Body of pancreas (tissue), 4 donors: ENCODE results near the gene LCT. TPM values are rescaled to one million over a fixed set of nuclear protein-coding genes. Genes with fewer than 3 reads are reported as not detected.

Experiments
- ATAC-seq: fragments of 150-250 bp; one replicate; pipeline ENCODE4 v1.9.1; 2016
- DNase-seq, 4 donors: peaks; one replicate each; pipeline ENCODE4 v3.0.0-alpha.2; 2019
- H3K27ac ChIP-seq, 4 donors: fragments of 200-600 bp; sonication (generic); 1 replicate in 3 of 4; 2 replicates in 1 of 4; pipeline versions ENCODE4 v1.5.1 to v1.6.1; 2016 to 2019; ENCODE audit warnings: mild to moderate bottlenecking in 1 of 4, mixed read lengths in 1 of 4, moderate library complexity in 1 of 4
- H3K27me3 ChIP-seq, 2 donors: fragments of 200-600 bp; sonication (generic); one replicate each; pipeline ENCODE4 v1.6.0; 2016; ENCODE audit warnings: mild to moderate bottlenecking in 1 of 2
- H3K36me3 ChIP-seq, 2 donors: fragments of 200-600 bp; sonication (generic); replicated peaks in 1 of 2; 2 replicates each; pipeline ENCODE4 v1.5.1; 2016; ENCODE audit warnings: low read depth in 2 of 2; ENCODE audit not compliant: insufficient read depth in 1 of 2
- H3K4me1 ChIP-seq: fragments of 200-600 bp; sonication (generic); one replicate; pipeline ENCODE4 v1.6.0; 2016
- H3K4me3 ChIP-seq, 2 donors: fragments of 200-600 bp; sonication (generic); 1 replicate in 1 of 2; 2 replicates in 1 of 2; pipeline ENCODE4 v1.5.1; 2016 to 2019
- H3K9me3 ChIP-seq, 3 donors: fragments of 200-600 bp; sonication (generic); 1 replicate in 2 of 3; 2 replicates in 1 of 3; pipeline ENCODE4 v1.5.1; 2016
- CTCF ChIP-seq, 7 experiments: fragments of 450-650 bp in 4 of 7; fragments of 200-600 bp in 3 of 7; sonication (generic) in 3 of 7; IDR thresholded peaks; one replicate each; pipeline ENCODE4 v1.5.1; 2016 to 2019; ENCODE audit warnings: antibody characterized with exemption in 7 of 7
- POLR2A ChIP-seq, 3 donors: fragments of 450-650 bp; IDR thresholded peaks; one replicate each; pipeline ENCODE4 v1.6.1; 2016; ENCODE audit warnings: antibody characterized with exemption in 3 of 3, mild to moderate bottlenecking in 2 of 3
- WGBS, 2 donors: methylation state at CpG; one replicate each; pipeline ENCODE4 v1.1.5; 2017; 5-methylcytosine and 5-hydroxymethylcytosine counted together
- intact Hi-C: fragments of 100-400 bp; cut with DNase I; formaldehyde crosslinking; loops from one replicate; pipeline ENCODE4 v1.15.1; 2023
- total RNA-seq, 2 donors: library from RNA; depleted of rRNA; stranded (reverse); fragments of >200 nt; gene quantifications; one replicate each; pipeline ENCODE4 v1.1.0, GENCODE V29; 2016

LCT gene
- total RNA-seq, 2 donors from 2014 or later = not detected

- no peak overlapping the region for H3K27ac ChIP-seq
- no peak overlapping the region for H3K4me3 ChIP-seq
- DNase-seq (no peak), ATAC-seq (no peak)
- peaks cover 25 to 49% of the 10 kb centered on the region in 2 donors for H3K36me3 ChIP-seq
- intact Hi-C loops = no loop called here
- no peaks in the 10 kb centered on the region for H3K27me3 ChIP-seq
- no peak for TF ChIP-seq CTCF (IDR thresholded peaks at IDR 0.05)
- H3K9me3 ChIP-seq = no peaks in the 10 kb centered on the region
- no peaks in the 10 kb centered on the region for H3K4me1 ChIP-seq
- 70 to 75% methylated on average over 2 of the region's 2 CpGs for WGBS, 2 donors
These were observed 54.8 kb downstream of the LCT start for GRCh38 chr2:135782231-135782630.

- intact Hi-C loops = no loop called here
- TF ChIP-seq POLR2A (IDR thresholded peaks at IDR 0.05) = no peak
- TF ChIP-seq CTCF (IDR thresholded peaks at IDR 0.05) = no peak
- no peaks in the 10 kb centered on the region for H3K27me3 ChIP-seq
- no peak overlapping the region for H3K27ac ChIP-seq
- DNase-seq = no peak
- WGBS, 2 donors = 95 to 98% methylated on average over 7 of the region's 7 CpGs
- no peak for ATAC-seq
- H3K4me3 ChIP-seq = no peak overlapping the region
- H3K36me3 ChIP-seq = peaks cover 21 to 58% of the 10 kb centered on the region in 2 donors
- H3K9me3 ChIP-seq = no peaks in the 10 kb centered on the region
- H3K4me1 ChIP-seq = no peaks in the 10 kb centered on the region
These were observed 60.6 kb downstream of the LCT start for GRCh38 chr2:135776367-135776766.

- 43 to 50% methylated on average over 2 of the region's 2 CpGs for WGBS, 2 donors
- ATAC-seq (no peak), DNase-seq (no peak)
- TF ChIP-seq CTCF (IDR thresholded peaks at IDR 0.05) (no peak), POLR2A (IDR thresholded peaks at IDR 0.05) (no peak)
- H3K4me3 ChIP-seq = no peak overlapping the region
- peaks cover 25 to 60% of the 10 kb centered on the region in 2 donors for H3K36me3 ChIP-seq
- H3K27ac ChIP-seq = no peak overlapping the region
- H3K9me3 ChIP-seq = no peaks in the 10 kb centered on the region
- H3K27me3 ChIP-seq = no peaks in the 10 kb centered on the region
- no peaks in the 10 kb centered on the region for H3K4me1 ChIP-seq
- intact Hi-C loops = no loop called here
These were observed 61.6 kb downstream of the LCT start for GRCh38 chr2:135775420-135775819.

- Histone ChIP-seq H3K4me3 (no peak overlapping the region), H3K27me3 (no peaks in the 10 kb centered on the region), H3K4me1 (no peaks in the 10 kb centered on the region), H3K36me3 (peaks cover 31 to 54% of the 10 kb centered on the region in 2 donors), H3K9me3 (no peaks in the 10 kb centered on the region), H3K27ac (no peak overlapping the region)
- ATAC-seq (no peak), DNase-seq (no peak)
- TF ChIP-seq POLR2A (IDR thresholded peaks at IDR 0.05) (no peak), CTCF (IDR thresholded peaks at IDR 0.05) (no peak)
- intact Hi-C loops = no loop called here
These were observed 63.1 kb downstream of the LCT start for GRCh38 chr2:135773917-135774316.

DNA sequence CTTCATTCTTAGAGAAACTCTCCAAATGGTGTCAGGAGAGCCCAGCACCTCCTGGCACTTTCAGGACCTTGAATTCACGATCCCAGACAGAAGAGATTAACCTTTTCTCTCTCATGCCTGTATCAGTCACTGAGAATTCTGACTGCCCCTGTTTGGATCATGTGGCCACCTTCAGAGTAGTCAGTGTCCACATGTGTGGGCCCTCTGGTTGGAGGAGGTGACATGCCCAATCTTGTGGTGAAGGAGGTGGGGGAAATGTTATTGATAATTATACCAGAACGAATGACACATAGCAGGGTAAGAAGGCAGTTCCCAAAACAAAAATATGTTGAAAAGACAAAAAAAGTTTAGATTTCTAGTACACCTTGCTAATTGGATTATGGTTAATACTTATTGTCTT is 63.7 kb downstream of the LCT start:
- H3K4me3 ChIP-seq = no peak overlapping the region
- H3K9me3 ChIP-seq = no peaks in the 10 kb centered on the region
- intact Hi-C loops = no loop called here
- H3K36me3 ChIP-seq = peaks cover 27 to 48% of the 10 kb centered on the region in 2 donors
- WGBS, 2 donors = 77 to 92% methylated on average over 2 of the region's 2 CpGs
- no peaks in the 10 kb centered on the region for H3K4me1 ChIP-seq
- TF ChIP-seq CTCF (IDR thresholded peaks at IDR 0.05) (no peak), POLR2A (IDR thresholded peaks at IDR 0.05) (no peak)
- no peak for DNase-seq
- no peak for ATAC-seq
- no peak overlapping the region for H3K27ac ChIP-seq
- no peaks in the 10 kb centered on the region for H3K27me3 ChIP-seq
